GM19397 (cell line): Measurements from ENCODE around the gene FRMD4A.
"Not testable (repeated sequence)": the region's sequence is repeated elsewhere in the genome, so short reads cannot be mapped to it uniquely, and the experiment has no call there.

Source experiments
- ATAC-seq: cut with Tn5 transposase; IDR thresholded peaks from one replicate; pipeline ENCODE4 v1.9.1; 2021; ENCODE audit warnings: mild to moderate bottlenecking, moderate library complexity; ENCODE audit not compliant: unreplicated experiment

Gene FRMD4A

DNA sequence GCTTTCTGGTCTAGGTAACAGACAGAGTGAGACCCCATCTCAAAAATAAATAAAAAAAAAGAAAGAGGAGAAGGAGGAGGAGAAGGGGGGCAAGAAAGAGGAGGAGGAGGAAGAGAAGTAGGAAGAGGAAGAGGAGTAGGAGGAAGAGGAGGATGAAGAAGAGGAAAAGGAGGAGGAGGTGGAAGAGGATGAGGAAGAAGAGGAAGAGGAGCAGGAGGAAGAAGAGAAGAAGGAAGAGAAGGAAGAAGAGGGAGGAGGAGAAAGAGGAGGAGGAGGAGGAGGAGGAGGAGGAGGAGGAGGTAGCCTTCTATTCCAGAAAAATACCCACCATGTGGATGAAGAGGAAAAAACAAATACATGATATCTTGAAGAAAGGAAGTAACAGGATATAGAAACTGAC lies 172.1 kb downstream of the FRMD4A start:
- ATAC-seq, result no peak

- no peak for ATAC-seq
Measured at GRCh38 chr10:14156104-14156503, 174.6 kb downstream of the FRMD4A start.

DNA sequence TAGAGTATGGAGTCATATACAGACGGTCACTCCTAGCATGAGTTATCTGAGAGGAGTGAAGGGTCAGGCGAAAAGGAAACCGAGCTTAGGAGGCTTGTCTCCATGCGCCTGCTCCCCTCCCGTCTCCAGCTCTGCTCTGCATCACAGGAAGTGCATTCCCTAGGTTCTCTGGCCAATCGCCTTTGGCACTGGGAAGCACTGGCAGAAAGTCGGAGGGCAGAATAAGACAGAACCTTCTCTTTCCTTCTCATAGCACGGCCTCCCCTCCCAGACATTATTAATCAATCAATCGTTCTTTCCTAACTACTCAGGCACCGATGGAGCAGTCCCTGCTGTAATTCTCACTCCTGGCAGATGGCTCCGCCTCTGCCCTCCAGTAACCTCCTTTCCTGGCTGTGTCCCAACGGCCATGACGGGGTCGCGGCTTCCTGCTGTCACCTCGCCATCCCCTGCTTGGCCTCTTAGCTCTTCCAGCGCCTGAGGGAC lies 177.1 kb downstream of the FRMD4A start:
- no peak for ATAC-seq

DNA sequence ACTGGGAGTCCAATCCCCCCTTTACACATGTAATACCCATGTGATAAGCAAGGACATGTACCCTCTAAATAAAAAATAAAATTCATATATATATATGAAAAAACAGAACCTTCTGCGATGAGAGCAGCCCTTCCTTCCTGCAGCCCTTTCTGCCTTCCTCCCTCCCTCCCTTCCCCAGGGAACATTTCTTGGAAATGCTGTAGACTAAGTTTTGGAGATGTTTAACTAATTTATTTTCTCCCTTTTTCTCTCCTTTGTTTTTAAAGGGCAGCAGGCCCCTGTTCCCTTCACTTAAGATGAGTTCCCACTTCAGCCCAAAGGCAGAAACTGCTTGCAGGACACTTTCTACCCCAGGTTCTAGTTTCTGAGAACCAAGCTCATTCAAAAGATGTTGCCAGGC lies 179.2 kb downstream of the FRMD4A start:
- no peak for ATAC-seq

- no peak for ATAC-seq
Measured at GRCh38 chr10:14150526-14150925, 180.2 kb downstream of the FRMD4A start.

DNA sequence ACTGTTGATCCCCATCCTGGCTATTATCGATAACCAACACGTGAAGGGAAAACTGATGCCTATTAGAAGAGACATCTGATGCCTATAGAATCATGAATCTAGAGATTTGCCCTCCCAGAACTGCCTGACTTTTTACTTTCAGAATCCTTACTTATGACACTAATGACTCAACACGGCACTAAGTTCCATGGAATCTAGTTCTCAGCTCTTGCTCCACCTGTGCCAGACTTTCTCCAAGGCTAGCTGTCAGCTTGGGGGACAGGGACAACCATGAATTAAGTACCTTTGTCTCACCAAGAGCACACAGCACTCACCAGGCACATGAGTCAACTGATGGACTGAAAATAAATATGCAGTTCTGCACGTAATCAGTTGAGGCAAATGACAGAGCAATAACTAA lies 184.2 kb downstream of the FRMD4A start:
- no peak for ATAC-seq

DNA sequence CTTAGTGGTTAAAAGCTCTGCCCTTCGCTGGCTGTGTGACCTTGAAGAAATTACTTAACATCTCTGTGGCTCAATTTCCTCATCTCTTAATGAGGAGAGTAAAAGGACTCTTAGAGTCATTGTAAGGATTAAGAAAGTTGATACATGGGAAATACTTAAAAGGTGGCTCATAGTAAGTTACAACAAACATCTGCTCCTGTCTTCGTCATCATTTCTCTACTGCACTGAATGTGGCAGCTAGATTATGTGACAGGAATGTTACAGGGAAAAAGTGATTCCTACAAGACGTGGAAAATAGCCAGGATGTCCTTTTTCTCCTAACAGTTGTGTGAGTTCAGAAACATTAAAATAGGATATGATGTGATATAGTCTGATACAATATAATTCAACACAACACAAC lies 184.7 kb downstream of the FRMD4A start:
- ATAC-seq, result no peak

DNA sequence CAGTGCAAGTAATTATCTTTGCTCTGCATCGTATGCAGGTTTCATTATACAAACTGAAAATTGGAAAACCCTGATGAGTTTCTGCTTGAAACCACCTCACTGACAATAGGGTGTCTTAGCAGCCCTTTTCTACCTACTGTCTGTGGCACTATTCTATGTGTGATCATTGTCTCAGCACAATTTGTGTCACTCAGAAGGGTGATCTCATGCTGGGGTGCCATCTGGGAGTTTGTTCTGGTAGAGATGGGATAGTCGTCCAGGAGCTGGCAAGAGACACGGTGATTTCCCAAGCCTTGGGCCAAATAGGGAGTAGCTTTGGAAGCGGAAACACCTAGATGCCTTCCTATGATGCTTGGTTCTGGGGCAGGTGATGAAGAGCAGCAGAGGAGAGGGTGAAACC lies 186.3 kb downstream of the FRMD4A start:
- ATAC-seq, result no peak

GRCh38 chr10:14142606-14143250 lies 188.0 kb downstream of the FRMD4A start:
- ATAC-seq, result no peak

- no peak for ATAC-seq
Measured at GRCh38 chr10:14141283-14141682, 189.4 kb downstream of the FRMD4A start.

DNA sequence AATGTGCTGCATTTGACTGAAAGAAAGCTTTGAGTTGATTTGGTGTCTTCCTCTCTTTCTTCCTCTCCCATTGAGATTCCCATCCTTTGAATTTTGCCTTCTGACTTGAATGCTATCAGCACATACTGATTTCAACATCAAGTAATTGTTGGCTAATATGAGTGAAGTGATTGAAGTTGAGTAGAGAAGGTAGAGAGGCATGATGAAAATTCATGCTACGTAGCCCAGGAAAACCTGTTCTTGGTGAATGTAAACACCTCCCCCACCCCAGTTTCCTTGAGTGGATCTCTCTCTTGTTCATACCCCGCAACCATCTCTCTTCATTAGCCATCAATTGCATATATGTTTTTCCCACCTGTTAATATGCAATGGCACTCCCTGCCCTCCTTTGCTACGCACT lies 193.3 kb downstream of the FRMD4A start:
- ATAC-seq, result no peak

DNA sequence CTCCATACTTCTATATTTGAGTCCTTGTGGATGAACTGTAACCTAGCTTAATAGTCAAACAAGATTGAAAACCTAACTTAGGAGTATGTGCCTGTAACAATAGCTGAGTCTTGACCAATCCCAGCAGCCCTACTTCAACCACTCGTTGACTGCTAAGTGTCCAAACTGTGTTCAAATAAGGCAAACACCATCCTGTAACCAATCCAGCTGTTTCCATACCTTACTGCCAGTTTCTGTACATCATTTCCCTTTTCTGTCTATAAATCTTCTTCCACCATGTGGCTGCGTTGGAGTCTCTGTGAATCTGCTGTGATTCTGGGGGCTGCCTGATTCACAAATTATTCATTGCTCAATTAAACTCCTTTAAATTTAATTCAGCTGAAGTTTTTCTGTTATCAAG lies 195.5 kb downstream of the FRMD4A start:
- not testable (repeated sequence) for ATAC-seq

- ATAC-seq, result no peak
Measured at GRCh38 chr10:14134275-14134674, 196.4 kb downstream of the FRMD4A start.

DNA sequence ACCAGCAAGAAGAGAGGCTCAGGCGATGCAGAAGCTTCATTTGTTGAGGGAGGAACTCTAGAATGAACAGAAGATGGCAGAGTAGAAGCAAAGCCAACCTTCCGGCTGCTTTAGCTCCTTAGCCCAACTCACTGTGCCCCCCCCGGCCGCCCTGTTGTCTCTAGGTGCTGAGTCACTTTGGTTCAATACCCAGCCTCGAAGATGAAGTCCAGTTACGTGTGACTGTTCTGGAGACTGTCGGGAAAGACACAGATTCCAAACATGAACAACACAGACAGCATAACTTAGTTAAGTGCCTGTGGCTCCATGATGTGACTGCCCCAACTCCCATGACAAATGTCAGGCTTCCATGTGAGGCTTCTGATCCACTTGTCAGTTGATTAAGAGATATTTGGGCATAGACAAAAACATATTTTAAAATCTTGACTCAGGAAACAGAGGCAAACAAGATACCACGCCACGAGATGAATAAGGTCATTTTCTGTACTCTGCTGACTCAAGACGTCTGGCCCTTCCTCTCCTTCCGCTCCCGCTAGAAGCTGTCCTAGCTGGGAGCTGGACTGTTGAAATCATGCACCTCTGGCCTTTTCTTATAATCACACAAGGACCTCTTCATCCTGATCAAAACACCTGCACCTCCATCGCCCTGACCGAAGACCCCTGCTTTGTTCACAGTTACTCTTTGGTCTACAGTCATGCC lies 199.3 kb downstream of the FRMD4A start:
- no peak for ATAC-seq

DNA sequence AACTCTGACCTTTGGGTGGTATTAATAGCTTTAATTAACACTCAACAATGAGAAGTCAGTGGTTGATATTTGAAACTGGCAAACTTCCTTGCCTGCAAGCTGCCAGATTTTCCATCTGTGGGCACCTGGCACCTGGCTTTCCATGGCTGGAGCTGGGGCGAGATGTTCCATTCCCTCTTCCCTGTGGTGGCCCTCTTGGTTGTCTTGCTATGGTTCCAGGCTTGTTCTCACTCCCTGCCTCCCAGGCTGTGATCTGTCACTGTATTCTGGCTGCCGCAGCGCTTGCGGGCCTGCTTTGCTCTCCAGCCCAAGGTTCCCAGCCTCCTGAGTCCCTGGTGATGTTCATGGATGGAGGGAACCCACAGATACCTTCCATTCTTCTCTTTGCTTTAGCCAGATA lies 201.0 kb downstream of the FRMD4A start:
- ATAC-seq, result no peak

DNA sequence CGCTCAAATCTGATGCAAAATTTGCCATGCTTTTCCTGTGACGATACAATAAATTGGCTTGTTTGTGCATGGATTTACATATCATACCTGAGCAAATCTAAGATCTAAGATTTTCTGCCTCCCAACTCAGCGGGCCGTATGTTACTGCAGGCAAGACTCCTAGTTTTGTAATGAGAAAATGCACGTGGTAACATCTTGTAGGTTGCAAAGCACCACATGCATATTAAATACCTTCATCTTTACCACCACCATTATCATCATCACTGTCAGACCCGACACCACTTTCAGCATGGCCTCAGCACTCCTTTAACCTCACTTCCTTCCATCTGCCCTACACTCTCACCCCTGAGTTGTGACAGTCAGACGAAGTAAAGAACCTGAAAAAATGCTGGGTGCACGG lies 202.2 kb downstream of the FRMD4A start:
- ATAC-seq, result no peak

DNA sequence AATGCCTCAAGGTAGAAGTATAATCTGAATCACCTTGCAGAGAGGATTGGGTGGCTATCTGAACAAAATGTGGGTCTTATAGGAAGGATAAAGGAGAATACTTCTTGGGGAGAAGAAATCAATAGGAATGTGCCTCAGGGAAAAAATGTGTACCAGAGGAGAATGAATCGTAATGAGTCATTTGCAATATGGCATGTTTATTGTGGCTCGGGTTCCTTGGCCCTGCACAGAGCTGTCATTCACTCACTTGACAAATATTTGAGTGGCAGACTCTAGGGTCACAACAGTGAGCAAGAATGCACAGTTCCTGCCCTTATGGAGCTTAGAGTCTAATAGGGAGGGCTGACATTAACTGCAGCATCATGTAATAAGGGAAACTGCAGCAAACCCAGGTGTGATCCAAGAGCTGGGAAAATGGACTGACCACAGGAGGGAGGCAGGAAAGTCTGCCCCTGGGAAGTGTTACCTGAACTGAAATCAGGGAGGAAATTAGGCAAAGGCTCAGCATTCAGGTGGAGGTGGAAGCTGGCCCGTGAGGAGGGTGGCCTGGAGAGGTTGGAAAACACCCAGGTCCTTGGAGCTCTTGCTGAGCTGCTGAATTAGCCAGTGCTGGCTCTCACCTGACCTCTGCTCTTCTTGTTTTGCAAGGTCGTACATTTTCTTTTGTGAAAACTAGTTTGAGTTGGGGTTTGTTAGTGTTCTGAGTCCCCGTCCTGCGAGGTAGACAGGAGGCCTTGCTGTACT lies 203.9 kb downstream of the FRMD4A start:
- no peak for ATAC-seq

- ATAC-seq, result no peak
Measured at GRCh38 chr10:14125564-14125963, 205.2 kb downstream of the FRMD4A start.

DNA sequence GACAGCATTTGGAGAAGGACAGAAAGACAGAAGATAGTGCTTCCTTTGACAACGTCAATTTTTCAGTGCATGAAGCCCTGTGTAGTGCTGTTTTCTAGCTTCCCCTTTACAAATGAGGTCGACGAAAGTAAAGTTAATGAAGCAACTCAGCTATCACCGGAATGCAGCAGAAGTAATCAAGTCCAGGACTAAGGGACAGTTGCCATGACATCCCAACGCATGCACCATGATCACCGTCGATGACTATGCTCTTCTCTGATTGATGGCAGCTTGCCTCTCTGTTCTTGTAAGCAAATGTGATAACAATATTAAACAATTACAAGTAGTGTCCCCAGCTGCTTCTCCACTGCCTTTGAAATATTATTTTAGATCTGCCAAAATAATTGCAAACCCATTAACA lies 205.8 kb downstream of the FRMD4A start:
- ATAC-seq, result no peak

DNA sequence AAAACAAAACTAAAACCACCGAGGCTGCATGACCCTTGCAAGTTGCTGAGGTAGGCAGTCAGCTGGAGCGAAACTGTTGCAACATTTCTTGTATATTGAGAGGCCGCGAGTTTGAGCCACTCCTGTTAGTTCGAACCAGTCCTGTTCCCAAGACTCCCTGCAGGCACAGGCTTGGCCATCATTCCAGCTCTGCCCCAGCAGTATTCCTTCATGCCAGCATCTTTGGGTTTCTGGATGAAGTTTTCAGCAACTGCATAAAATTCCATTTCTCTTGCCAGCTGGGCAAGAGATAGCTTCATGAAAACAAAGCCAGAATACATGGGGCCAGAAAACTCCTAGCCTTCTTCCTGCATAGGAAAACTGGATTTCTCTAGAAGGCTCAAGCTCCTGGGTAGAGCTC lies 207.6 kb downstream of the FRMD4A start:
- no peak for ATAC-seq

- ATAC-seq, result no peak
Measured at GRCh38 chr10:14120812-14121211, 209.9 kb downstream of the FRMD4A start.

DNA sequence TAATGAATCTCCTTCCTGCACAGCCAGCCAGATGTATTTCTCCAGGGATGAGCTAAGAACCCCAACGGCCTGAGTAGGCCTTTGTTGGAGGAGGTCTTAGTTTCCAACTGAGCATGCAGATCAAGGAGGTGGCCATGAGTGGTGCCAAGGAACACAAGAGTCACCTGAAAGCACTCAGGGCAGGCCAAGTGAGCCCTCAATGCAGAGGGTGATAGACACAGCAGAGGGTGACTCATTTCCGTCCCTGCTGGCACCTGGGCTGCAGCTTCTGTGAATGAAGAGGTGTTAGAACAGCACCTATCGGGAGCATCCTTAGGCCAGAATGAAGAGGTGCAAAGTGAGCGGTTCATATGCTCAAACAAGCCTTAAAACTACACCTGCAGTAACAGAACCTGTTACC lies 211.8 kb downstream of the FRMD4A start:
- ATAC-seq, result no peak
